T-helper 1 cell treated with Interleukin-12 subunit alpha and Interleukin-12 subunit beta and Interleukin-4 antibody, amounts not matched to agents 30 ng/mL and 1 ng/mL, for 36 hours (primary cell): ENCODE data around the gene CXorf66. TPM values are rescaled to one million over a fixed set of nuclear protein-coding genes. Genes with fewer than 3 reads are reported as not detected.
"Not testable (repeated sequence)": the region's sequence is repeated elsewhere in the genome, so short reads cannot be mapped to it uniquely, and the experiment has no call there.

Source experiments
- intact Hi-C: fragments of 100-400 bp; cut with micrococcal nuclease; formaldehyde crosslinking; loops from one replicate; pipeline ENCODE4 v1.15.1; 2024
- total RNA-seq: library from RNA; stranded (reverse); gene quantifications from 2 replicates; pipeline ENCODE4 v1.2.3, GENCODE V29; 2022

The CXorf66 gene, protein sequence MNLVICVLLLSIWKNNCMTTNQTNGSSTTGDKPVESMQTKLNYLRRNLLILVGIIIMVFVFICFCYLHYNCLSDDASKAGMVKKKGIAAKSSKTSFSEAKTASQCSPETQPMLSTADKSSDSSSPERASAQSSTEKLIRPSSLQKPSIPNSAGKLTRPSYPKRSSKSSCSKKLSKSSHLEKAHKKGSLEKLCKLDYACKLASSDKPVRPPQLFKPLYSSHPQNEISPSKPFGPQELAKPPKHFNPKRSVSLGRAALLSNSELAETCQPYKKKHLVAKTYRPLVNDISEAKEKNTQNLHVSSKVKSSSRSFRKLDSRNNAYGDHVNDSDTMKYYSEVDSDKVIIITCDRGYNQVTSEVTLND
- not detected in 2 replicates for total RNA-seq

DNA sequence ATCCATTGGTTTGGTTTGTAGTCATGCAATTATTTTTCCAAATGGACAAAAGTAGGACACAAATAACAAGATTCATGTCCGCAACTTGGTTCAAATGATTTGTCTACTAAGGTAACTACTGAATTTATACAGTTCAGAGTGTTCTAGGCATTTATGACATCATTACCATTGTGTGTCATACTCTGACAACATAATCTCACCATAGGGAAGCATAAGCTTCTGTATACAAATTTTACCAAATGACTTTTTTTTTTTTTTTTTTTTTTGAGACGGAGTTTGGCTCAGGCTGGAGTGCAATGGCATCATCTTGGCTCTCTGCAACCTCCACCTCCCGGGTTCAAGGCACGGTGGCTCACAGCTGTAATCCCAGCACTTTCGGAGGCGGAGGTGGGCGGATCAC, at the start of gene CXorf66:
CXorf66 (minus strand) TSS at position 101 of the 400 bp plus-strand sequence; CDS start at position 76, 25 bp downstream.
- intact Hi-C loops = no loop called here

DNA sequence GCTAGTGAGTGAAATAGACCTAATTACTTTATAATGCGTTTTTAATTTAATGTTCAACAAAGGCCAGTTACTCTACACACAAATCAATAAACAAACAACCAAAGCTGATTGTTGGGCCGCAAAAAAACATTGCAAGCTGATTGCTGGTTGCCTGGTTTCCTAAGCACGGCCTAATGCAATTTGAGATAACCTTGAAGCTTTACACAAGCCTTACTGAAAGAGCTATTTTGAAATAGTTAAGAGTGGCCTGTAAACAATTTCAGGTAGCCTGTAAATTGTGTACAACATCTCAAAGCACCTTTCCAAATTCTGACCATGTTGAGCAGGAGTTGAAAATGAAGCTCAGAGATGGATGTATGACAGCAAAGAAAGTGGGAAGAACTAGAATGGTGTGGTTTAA, 17.5 kb upstream of the CXorf66 start:
- intact Hi-C loops = no loop called here

DNA sequence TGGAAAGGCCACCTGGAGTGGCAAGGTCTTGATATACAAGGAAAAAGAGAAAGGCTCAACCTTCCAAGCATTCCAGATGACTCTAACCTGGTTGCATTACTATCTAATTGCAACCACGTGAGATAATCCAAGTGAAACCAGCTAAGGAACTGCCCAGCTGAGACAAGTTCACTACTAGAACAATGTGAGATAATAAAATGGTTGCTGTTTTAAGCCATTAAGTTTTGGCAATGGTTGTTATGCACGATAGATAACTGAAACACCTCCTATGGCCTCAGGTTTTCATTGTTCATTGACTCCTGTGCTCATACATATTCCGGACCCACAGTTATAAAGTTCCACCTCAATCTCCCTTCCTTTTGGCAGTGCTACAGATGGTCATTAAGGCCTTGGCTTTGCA, 9.2 kb upstream of the CXorf66 start:
- intact Hi-C loops = loop anchor here (5.0 to 10.0 kb wide), 2 partner anchors 850 to 1847 kb away; no protein-coding TSS in a partner anchor

DNA sequence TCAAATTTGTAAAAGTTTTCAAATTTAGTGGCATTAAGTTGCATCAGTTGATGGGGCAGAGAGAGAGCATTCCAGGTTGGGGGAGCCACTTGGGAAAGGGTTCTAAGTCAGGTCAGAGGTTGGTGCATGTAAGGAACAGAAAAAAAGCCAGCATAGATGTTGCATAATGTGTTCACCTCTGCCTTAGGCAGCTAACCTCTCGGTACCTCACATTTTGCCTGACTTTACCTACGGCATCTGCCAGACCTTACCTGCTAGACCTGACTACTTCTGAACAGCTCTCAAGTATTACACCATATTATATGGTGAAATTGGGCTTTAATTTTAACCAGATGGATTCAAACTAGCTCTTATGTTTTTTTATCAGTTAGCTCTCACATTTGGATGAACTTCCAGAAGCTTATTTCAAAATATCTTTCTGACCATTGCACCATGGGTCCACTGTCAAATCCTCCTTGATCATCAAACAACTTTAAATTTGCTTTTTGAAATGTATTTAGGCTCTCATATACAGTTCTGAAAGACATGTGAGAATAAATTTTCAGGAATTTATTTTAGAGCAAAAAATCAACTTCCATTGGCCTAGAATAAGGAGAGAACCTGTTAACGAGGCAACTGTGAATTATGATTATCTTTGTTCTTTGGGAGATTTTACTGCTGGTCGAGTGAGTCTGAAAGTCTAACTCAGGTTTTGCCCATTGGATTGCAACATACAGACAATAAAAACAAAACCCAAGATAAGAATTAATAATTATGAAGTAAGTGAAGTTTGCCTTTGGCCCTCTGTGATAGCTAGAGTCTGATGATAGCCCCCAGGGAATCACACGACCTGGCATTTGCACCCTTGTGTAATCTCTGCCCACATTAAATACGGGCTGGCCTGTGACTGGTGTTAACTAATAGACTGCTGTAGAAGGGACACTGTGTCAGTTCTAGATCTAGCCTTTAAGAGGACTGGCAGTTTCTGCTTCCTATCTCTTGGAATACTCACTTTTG, 7.6 kb upstream of the CXorf66 start:
- intact Hi-C loops = loop anchor here (5.0 to 10.0 kb wide), 2 partner anchors 848 to 1846 kb away; no protein-coding TSS in a partner anchor

DNA sequence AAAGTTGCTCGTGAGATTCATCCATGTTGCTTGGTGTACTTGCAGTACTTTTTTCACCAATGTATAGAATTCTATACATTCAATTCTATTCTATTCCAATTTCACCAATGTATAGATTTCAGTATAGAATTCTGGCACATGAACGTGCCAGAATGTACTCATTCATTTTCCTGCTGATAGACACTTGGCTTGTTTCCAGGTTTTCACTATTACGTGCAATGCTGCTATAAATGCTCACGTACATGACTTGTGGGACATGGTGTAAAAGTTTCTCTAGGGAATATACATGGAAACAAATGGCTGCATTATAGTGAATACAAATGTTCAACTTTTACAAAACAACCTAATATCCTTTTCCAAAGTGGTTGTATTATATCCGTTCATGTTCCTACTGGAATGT, 6.8 kb upstream of the CXorf66 start:
- intact Hi-C loops = loop anchor here (5.0 to 10.0 kb wide), 2 partner anchors 847 to 1845 kb away; no protein-coding TSS in a partner anchor

DNA sequence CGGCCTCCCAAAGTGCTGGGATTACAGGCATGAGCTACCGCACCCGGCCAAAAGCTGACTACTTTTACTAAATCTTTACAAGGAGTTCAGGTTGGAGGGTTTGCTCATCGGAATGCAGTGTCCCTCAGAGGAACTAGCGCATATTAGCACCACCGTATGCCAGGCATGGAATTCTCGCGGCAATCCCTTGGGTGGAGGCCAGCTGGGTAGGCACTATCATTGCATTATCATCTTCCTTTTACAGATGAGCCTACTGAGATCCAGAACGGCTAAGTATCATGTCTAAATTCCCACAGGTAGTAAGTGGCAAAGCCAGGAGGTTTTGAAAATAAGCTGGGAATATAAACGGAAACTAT, 6.1 kb upstream of the CXorf66 start:
- intact Hi-C loops = loop anchor here (5.0 to 10.0 kb wide), 2 partner anchors 847 to 1844 kb away; no protein-coding TSS in a partner anchor

DNA sequence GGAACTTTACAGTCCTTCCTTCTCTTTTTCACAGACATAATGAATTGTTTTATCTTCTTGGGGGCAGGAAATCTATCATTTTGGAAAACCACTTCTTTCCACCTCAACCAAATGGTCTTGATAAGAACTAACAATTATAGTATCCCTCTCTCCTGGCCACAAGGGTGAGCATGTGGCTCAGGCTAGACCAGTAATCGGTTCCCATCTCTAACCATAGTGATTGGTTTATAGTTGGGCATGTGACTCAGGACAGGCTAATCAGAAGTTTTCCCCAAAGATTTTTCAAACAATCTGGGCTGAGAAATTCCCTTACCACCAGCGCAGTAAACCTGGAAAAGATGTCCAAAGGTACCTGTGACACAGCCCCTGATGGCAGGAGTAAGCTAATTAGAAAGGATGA, 4.0 kb upstream of the CXorf66 start:
- intact Hi-C loops = no loop called here

DNA sequence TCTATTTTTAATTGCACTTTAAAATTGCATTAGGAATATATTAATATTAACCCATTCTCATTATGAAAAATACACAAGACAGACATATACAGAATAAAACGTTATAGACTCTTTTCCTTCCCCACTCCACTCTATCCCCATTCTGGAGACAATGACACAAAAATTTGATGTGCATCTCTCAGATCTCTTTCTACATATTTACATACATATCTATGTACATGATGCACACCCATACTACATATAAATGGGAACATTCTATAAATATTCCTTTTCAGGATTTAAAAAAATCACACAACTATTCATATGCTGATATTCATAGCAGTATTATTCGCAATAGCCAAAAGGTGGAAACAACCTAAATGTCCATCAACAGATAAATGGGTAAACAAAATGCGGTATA, 2.4 kb upstream of the CXorf66 start:
- intact Hi-C loops = no loop called here

DNA sequence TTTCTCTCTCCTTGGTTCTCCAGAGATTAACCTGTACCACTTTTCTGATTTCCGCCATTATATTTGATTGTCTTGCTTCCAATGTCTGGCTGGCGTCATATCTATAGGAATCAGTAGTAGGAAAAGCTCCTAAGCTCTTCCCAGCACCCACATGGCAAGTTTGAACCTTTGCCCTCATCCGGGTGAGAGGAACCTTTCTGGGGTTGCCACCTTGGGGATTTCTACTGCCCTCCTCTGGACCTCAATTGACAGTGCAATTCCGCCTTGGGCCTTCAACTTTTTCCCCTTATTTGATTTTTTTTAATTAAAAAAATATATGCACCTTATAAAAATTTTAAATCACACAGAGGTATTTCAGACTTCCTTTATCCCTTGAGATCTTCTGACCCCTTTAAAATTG, 2.0 kb upstream of the CXorf66 start:
- intact Hi-C loops = no loop called here

DNA sequence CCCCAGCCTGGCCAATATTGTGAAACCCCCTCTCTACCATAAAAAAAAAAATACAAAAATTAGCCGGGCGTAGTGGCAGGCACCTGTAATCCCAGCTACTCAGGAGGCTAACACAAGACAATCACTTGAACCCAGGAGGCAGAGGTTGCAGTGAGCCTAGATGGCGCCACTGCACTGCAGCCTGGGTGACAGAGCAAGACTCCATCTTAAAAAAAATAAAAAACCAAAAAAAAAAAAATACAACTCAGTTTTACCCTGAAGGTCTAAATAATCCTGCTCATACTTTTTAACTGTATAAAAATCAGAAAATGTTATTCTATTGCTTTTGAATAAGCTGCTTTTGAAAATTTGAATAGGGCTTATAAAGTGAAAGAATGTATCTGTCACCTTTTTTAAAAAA, 838 bp upstream of the CXorf66 start:
- intact Hi-C loops = not testable (repeated sequence)

DNA sequence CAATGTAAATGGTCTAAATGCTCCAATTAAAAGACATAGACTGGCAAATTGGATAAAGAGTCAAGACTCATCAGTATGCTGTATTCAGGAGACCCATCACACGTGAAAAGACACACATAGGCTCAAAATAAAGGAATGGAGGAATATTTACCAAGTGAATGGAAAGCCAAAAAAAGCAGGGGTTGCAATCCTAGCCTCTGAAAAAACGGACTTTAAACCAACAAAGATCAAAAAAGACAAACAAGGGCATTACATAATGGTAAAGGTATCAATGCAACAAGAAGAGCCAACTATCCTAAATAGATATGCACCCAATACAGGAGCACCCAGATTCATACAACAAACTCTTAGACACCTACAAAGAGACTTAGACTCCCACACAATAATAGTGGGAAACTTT, 4.2 kb downstream of the CXorf66 start:
- intact Hi-C loops = not testable (repeated sequence)

DNA sequence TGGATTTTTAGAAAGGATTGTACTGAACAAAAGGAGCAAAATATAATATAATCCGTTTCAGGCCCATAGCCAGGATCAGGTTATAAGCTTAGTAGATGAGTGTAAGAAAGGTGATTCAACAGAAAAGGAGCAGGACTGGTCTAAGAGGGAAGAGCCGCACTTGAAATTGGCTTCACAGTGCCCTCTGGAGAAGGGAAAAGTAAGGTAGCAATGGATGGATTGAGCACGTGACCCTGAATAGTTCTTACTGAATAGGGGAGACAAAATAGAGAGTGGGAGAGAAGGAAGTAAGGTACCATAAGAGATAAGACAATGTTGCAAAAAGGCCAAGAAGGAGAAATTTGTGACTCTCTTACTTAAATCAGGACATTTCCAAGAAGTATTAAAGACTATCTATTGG, 15.6 kb downstream of the CXorf66 start:
- intact Hi-C loops = no loop called here

DNA sequence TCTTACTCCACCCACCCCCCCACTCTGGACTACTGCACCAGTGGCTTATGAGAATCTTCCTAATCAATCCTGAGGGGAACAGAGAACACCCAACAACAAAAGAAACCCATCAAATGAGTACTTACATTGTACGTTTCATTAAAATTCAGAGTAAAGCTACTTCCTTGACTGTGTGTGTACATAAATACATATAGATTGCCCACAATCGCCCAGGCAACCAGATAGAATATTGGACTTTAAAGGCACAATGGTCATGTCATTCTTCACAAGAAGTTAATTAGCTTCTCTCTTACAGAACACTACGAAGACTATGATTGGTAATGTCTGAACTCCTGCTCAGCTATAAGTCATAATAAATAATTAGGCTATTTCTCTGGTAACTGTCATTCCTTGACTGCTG, 20.2 kb downstream of the CXorf66 start:
- intact Hi-C loops = no loop called here

DNA sequence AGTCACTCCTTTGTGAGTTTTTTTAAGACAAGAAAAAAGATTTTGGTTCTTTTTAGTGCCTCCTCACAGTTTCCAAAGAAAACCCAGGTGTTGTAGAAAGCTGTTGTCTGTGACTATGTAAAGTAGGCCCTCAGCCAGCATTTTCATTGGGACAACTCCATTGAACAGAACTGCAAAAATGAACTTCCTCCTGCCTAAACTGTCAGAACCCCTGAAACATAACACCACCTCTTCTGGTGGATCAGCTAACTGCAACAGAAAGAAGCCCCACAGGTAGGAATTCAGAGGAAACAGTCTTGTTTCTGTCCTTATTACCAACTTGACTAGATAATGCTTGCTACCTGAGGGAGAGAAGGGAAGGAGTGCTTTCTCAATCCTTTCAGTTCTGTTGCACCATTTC, 29.1 kb downstream of the CXorf66 start:
- intact Hi-C loops = loop anchor here (10.0 kb wide), 1 partner anchor 141 kb away; no protein-coding TSS in a partner anchor

DNA sequence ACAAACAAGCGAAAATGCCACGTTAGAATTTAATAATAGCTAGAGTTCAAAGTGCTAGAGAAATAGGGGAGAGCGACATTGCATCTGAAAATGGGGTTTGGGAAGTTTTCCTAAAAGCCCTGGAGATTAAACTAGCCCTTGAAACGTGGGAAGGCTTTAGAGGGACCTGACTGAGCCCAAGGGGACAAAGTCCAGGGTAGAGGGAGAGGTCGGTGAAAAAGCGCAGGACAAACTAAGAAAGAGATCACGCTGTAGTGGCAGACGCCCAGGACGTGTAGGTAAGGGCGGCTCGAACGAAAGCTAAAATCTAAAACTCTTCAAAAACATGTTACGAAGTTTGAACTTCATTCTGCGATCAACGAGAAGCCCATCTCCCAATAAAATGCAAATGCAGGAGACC, 31.4 kb downstream of the CXorf66 start:
- intact Hi-C loops = loop anchor here (1.0 to 10.0 kb wide), 3 partner anchors 139 to 197 kb away; no protein-coding TSS in a partner anchor

DNA sequence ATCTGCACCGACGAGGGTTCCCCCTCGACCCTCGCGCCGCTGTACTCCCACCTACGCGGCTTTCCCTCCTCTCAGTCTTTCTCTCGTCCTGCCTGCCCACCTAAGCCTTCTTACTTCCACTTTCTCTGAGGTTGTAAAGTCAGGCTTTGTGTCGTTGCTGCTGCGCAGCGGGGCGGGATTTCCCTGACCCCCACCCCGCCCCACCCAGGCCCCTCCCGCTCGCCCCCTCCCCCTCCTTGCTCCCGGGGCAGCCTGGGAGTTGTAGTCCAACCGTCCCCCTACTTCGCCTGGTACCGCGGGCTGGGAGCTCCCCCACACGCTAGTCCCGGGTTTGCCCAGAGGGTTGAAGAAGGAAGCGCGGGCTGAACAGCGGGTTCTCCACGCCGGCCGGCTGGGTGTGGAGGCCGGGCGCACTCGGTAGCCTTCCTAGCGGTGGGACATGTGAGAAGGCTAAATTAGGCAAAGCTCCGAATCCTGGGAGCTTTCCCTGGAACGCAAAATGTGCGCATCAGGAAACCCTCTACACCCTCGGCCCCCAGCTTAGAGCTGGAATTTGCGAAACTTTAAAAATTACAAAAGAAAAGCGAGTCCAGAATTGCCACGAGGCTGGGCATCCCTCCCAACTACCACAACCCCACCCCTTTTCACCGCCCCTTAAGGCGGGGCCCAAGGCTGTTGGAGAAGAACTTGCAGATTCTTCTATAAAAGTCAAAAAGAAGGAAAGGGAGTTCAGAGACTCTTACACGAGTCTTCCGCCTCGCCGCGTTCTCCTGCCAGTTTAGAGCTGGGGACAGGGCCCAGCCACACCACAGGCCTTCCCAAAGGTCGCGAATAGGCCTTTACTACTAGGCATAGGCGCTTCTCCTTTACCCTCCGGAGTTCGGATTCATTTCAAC, 32.2 kb downstream of the CXorf66 start, which contains the start of gene ATP11C:
ATP11C (minus strand) TSS at position 153 of the 896 bp plus-strand sequence. CDS start 1,011 bp downstream, outside the sequence.
- intact Hi-C loops = loop anchor here (1.0 to 10.0 kb wide), 3 partner anchors 138 to 196 kb away; no protein-coding TSS in a partner anchor

DNA sequence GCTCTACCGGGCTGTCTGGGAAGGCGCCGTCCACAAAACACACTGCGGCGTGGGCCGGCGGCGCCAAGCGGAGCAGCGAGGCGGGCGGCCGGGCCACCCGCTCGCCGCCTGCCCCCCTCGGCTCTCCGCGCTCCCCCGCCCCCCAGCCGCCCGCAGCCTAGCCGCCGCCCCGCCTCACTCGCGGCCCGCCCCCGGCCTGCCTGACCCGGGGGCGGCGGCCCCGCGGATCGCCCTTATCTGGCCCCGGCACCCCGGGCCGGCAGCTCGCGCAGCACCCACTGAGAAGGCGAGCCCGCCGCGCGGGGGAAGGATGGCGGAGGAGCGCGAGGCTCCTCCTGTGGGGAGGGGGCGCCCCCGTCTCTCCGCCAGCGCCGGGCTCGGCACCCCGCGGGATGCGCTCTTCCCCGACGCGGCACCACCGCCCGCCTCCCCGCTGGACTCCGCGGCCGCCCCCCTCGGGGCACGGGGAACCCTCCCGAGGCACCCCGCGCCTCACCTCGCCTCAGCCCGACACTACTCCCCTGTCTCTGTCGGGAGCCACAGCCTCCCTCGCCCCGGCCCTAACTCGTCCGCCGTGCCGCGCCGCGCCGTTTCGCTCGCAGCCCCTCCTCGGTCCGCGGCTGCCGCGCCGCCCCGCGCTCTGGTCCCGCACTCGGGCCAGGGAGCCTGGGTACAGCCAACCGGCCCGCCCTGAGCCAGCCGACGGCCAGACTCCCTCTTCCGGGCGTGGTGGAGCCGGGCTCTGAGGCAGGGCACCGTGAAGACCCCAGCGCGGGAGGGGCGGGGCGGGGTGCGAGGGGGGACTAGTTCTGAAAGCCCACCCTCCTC, 33.0 kb downstream of the CXorf66 start:
- intact Hi-C loops = loop anchor here (5.0 to 10.0 kb wide), 2 partner anchors 137 to 195 kb away; no protein-coding TSS in a partner anchor

DNA sequence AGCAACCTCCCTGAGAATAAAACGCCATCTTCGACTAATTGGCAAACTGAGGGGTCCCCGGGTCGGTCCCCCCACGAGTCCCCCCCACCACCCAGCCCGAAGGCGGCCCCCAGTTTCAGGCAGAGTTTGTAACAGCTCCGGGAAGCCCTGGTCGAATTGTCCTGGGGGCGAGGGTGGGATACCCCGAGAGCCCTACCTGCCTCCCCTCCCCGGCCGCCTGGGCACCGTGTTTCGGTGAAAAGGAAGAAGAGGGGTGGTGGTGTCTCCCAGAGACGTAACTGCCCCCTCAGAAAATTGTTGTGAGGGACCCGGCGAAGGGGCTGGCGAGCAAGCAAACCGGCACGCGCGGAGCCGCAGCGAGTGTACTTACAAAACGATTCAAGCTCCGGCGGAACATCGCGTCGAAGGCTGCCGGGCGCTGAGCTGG, 33.7 kb downstream of the CXorf66 start:
- intact Hi-C loops = loop anchor here (5.0 to 10.0 kb wide), 2 partner anchors 137 to 194 kb away; no protein-coding TSS in a partner anchor

DNA sequence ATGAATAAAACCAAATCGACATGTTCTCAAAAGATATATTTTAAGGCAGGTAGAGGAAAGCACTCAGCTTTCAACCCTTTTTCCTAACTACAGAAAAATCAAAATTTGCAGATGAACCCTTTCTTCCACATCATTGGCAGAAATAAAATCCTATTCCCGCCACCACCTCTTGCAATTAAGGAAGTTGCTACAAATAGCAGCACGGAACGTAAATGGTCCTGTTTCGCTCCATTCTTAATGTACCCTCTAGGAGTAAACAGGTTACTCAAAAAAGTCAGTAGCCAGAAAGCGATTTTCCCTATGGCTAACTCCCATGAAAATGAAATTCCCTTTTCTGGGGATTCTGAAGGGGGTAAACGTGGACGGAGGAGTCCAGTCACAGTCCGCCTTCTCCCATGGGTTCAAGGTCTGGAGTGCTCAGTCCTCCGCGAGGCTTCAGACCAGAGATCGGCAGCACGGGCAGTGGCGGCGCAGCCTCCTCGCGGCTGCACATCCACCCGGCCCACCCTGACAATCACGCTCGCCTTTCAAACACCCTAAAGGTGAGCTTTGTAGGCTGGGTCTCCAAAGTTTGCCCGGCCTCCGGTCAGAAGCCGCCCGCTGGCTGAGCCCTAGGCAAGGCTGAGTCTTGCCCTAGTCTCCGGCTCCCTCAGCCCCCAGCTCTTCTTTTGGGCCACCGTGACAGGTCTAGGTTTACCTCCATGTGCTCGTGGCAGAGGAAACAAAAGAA, 34.2 kb downstream of the CXorf66 start:
- intact Hi-C loops = loop anchor here (5.0 to 10.0 kb wide), 2 partner anchors 136 to 194 kb away; no protein-coding TSS in a partner anchor
